ENCODE results near the gene CORO2B. TPM values are rescaled to one million over a fixed set of nuclear protein-coding genes. Genes with fewer than 3 reads are reported as not detected.

CORO2B gene
- total and polyA plus RNA-seq, 9 of the 15 experiments (the other 6 are each of a cell fraction or from before 2014, with no cell fraction given) = not detected

- ChIA-PET POLR2A (no interaction called here), CTCF (ENCODE audit: low intra/inter-chr PET ratio) (interaction anchor here (0.6 to 2.7 kb wide), 2 partner anchors 110 to 231 kb away, joined by 5 to 18 read pairs; no protein-coding TSS in a partner anchor)
- Histone ChIP-seq H3K9ac (ENCODE audit: insufficient read depth in 1 of 2, low read depth in 2 of 2, low read length in 2 of 2) (no peak overlapping the region), H3K27ac (ENCODE audit: extremely low read depth, low read depth, low read length) (no peak overlapping the region), H4K20me1 (replicated peaks; ENCODE audit: control insufficient read depth, insufficient read depth, low read length) (no peaks in the 10 kb centered on the region), H3K9me3 (replicated peaks; ENCODE audit: control insufficient read depth, insufficient read depth, low read depth, low read length) (no peaks in the 10 kb centered on the region), H3K4me1 (replicated peaks in 1 of 2; ENCODE audit: control insufficient read depth in 2 of 2, insufficient read depth in 2 of 2, low read length in 2 of 2) (no peaks in the 10 kb centered on the region), H3K36me3 (ENCODE audit: control insufficient read depth, insufficient read depth, low read length) (no peaks in the 10 kb centered on the region), H3K4me3 (no peak overlapping the region), H2AFZ (ENCODE audit: low read depth, low read length) (no peak overlapping the region), H3K4me2 (ENCODE audit: insufficient read depth, low read length) (no peak overlapping the region), H3K79me2 (ENCODE audit: control insufficient read depth, insufficient read depth, low read length) (no peaks in the 10 kb centered on the region), H3K27me3 (ENCODE audit: control insufficient read depth in 2 of 2, insufficient read depth in 2 of 2, low read length in 2 of 2) (0 out of 5 replicates have a peak, but pooled peaks cover 0 to 3% of the 10 kb centered on the region in 2 experiments), H3K9me1 (ENCODE audit: control insufficient read depth, insufficient read depth, low read length) (no peaks in the 10 kb centered on the region)
- in situ Hi-C loops (cut with MboI) = no loop called here
- TF ChIP-seq ARID1B (IDR thresholded peaks at IDR 0.05) = no peak
- TF ChIP-seq CHD1 (IDR thresholded peaks at IDR 0.05; ENCODE audit: low read length) = no peak
- TF ChIP-seq KDM5B (IDR thresholded peaks at IDR 0.05; ENCODE audit: insufficient replicate concordance, low read depth, low read length) = no peak
- TF ChIP-seq DIDO1 (tag; IDR thresholded peaks at IDR 0.05; ENCODE audit: low read depth) = no peak
- no peak for TF ChIP-seq ZNF398 (CRISPR knock-in tag; IDR thresholded peaks at IDR 0.05)
- TF ChIP-seq ATF1 (CRISPR knock-in tag; IDR thresholded peaks at IDR 0.05) = no peak
- no peak for TF ChIP-seq ATF1 (tag; IDR thresholded peaks at IDR 0.05)
- TF ChIP-seq YY1 (IDR thresholded peaks at IDR 0.05; ENCODE audit: borderline replicate concordance in 1 of 3, control insufficient read depth in 1 of 3, extremely low read depth in 1 of 3, insufficient read depth in 3 of 3, insufficient read length in 1 of 3, insufficient replicate concordance in 2 of 3, low read depth in 1 of 3, low read length in 2 of 3) = no peak
- TF ChIP-seq ZNF395 (CRISPR knock-in tag; IDR thresholded peaks at IDR 0.05) = no peak
- BruUV-seq (replicated peaks) = no TSS peak
- WGBS (ENCODE audit: insufficient coverage, low coverage, missing lambda C conversion rate) = 11% methylated on average over 4 of the region's 4 CpGs
- ATAC-seq (no peak), DNase-seq (ENCODE audit: extremely low read depth in 1 of 4, low spot score in 3 of 4) (no peak), FAIRE-seq (no peak)
- intact Hi-C loops (cut with micrococcal nuclease) = loop anchor here (5.0 kb wide), 1 partner anchor 286 kb away; no protein-coding TSS in a partner anchor
These were observed 40.5 kb upstream of the CORO2B start for GRCh38 chr15:68538311-68538710.

All from K562 (cell line).